H1 (cell line): ENCODE results near the gene CPT2. TPM values are rescaled to one million over a fixed set of nuclear protein-coding genes. Genes with fewer than 3 reads are reported as not detected.

Experiments used
- E2F6 ChIP-seq: IDR thresholded peaks from 2 replicates; pipeline ENCODE4 v1.6.1; 2012; ENCODE audit warnings: inconsistent platforms
- EZH2 ChIP-seq: fragments of 200-600 bp; sonication (generic); IDR thresholded peaks from 2 replicates; pipeline ENCODE4 v1.7.1; 2012; ENCODE audit warnings: low read depth, mild to moderate bottlenecking, moderate library complexity, low read length, inconsistent platforms; ENCODE audit not compliant: severe bottlenecking
- MAFK ChIP-seq: IDR thresholded peaks from 2 replicates; pipeline ENCODE4 v1.6.1; 2012; ENCODE audit warnings: low read depth, mild to moderate bottlenecking, improper control_type of control experiment, low read length
- RFX5 ChIP-seq: IDR thresholded peaks from 2 replicates; pipeline ENCODE4 v1.6.1; 2011; ENCODE audit warnings: low read depth, low read length, improper control_type of control experiment, borderline replicate concordance
- SAP30 ChIP-seq: fragments of 300-600 bp; sonication (generic); IDR thresholded peaks from 2 replicates; pipeline ENCODE4 v1.7.1; 2012; ENCODE audit warnings: low read length, moderate library complexity, mild to moderate bottlenecking, inconsistent platforms; ENCODE audit not compliant: insufficient read depth, insufficient replicate concordance
- TEAD4 ChIP-seq: IDR thresholded peaks from 2 replicates; pipeline ENCODE4 v1.6.1; 2012; ENCODE audit warnings: low read depth, low read length, inconsistent platforms, mixed read lengths
- polyA plus RNA-seq, 7 experiments: library from polyadenylated mRNA; depleted of rRNA in 3 of 7; stranded (reverse) in 5 of 7; unstranded in 2 of 7; fragments of >200 nt in 5 of 7; fragments of 200-250 nt in 2 of 7; gene quantifications; 1 replicate in 5 of 7; 2 replicates in 1 of 7; 4 replicates in 1 of 7; pipeline versions ENCODE4 v1.2.1 to v1.2.3, GENCODE V29; 2011 to 2013; ENCODE audit warnings: missing spikeins in 2 of 7, mixed read lengths in 2 of 7
- total RNA-seq: library from RNA; stranded (reverse); fragmentation: NEBNext Ultra II Directional; extraction: Animal tissue kit (Norgen Biotek cat#: 25700); gene quantifications from 2 replicates; pipeline ENCODE4 v1.2.1, GENCODE V29; 2021

CPT2 gene
- total and polyA plus RNA-seq, 2 of the 8 experiments (the other 6 are each of a cell fraction or from before 2014, with no cell fraction given): 23.9 to 25.5 TPM

DNA sequence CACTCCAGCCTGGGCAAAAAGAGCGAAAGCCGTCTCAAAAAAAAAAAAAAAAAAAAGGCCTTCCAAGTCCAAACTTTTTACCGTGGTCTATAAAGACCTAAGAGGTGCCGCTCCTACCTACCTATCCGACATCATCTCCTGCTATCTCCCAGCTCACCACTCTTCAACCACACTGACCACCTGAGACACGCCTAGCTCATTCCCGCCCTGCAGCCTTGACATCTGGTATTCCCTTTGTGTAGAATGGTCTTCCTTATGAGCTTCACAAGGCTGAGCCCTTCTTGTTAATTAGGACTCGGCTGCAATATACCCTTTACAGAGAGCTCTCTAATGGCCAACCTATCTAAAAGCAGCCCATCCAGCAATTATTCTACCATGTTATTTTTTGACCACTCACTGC, 41.0 kb downstream of the CPT2 start (continued):
- TF ChIP-seq RFX5 (no peak), SAP30 (no peak), TEAD4 (no peak), MAFK (no peak), E2F6 (no peak), EZH2 (no peak)
